Lung (tissue), 12 donors: ENCODE data around the gene CAMSAP2. TPM values are rescaled to one million over a fixed set of nuclear protein-coding genes. Genes with fewer than 3 reads are reported as not detected.

Source experiments
- ATAC-seq: fragments of 200-7000 bp; cut with Tn5 transposase; one replicate; pipeline ENCODE4 v1.9.1; 2020; ENCODE audit warnings: moderate number of reproducible peaks; ENCODE audit not compliant: insufficient read depth, low FRiP score
- DNase-seq, 3 donors: peaks; one replicate each; pipeline ENCODE4 v3.0.0-alpha.2; 2013 to 2017
- H3K27ac ChIP-seq, 2 donors: one replicate each; pipeline ENCODE4 v1.5.1; 2013; ENCODE audit warnings: mild to moderate bottlenecking in 2 of 2, moderate library complexity in 2 of 2, control low read depth in 1 of 2, inconsistent platforms in 1 of 2, low read depth in 1 of 2, low read length in 1 of 2
- H3K27me3 ChIP-seq, 3 donors: one replicate each; pipeline ENCODE4 v1.5.1; 2013; ENCODE audit warnings: low read length in 2 of 3; ENCODE audit not compliant: control insufficient read depth in 3 of 3, insufficient read depth in 3 of 3
- H3K36me3 ChIP-seq, 4 donors: one replicate each; pipeline ENCODE4 v1.5.1; 2013; ENCODE audit warnings: low read length in 4 of 4, mild to moderate bottlenecking in 1 of 4, moderate library complexity in 1 of 4; ENCODE audit not compliant: control insufficient read depth in 4 of 4, insufficient read depth in 4 of 4
- H3K4me1 ChIP-seq, 5 donors: one replicate each; pipeline ENCODE4 v1.5.1; 2013; ENCODE audit warnings: low read length in 5 of 5, mild to moderate bottlenecking in 2 of 5, moderate library complexity in 1 of 5; ENCODE audit not compliant: control insufficient read depth in 5 of 5, insufficient read depth in 5 of 5
- H3K4me3 ChIP-seq: one replicate; pipeline ENCODE4 v1.5.1; 2013; ENCODE audit warnings: mild to moderate bottlenecking, control low read depth, moderate library complexity
- H3K9ac ChIP-seq, 2 donors: one replicate each; pipeline ENCODE4 v1.5.1; 2013; ENCODE audit warnings: low read length in 2 of 2, control low read depth in 1 of 2; ENCODE audit not compliant: insufficient read depth in 1 of 2
- H3K9me3 ChIP-seq, 4 donors: one replicate each; pipeline ENCODE4 v1.5.1; 2013; ENCODE audit warnings: low read length in 3 of 4, mild to moderate bottlenecking in 1 of 4, moderate library complexity in 1 of 4; ENCODE audit not compliant: control insufficient read depth in 4 of 4, insufficient read depth in 3 of 4
- CTCF ChIP-seq: IDR thresholded peaks from 2 replicates; pipeline ENCODE4 v1.5.1; 2012; ENCODE audit warnings: mild to moderate bottlenecking; ENCODE audit errors: control extremely low read depth, extremely low read depth
- WGBS, 2 donors: extraction: QIAGEN DNeasy Blood & Tissue Kit; methylation state at CpG; one replicate each; pipeline ENCODE4 v1.1.7; 2013; 5-methylcytosine and 5-hydroxymethylcytosine counted together
- polyA plus RNA-seq, 2 donors: library from polyadenylated mRNA; stranded (reverse); fragments of 200-250 nt; gene quantifications; one replicate each; pipeline ENCODE4 v1.2.1, GENCODE V29; 2013
- total RNA-seq, 2 donors: library from RNA; depleted of rRNA in 1 of 2; stranded (reverse); fragments of >200 nt in 1 of 2; gene quantifications; one replicate each; pipeline ENCODE4 v1.2.1, GENCODE V29; 2014 to 2021
- donor health status: control.
- donor health status: control.
- donor health status: Bipolar disorder and iron deficiency.
- donor health status: healthy.
- donor health status: DM: yes; HTN: yes; CAD: no.

Gene CAMSAP2
- total and polyA plus RNA-seq, 4 donors = 8.0 to 51.8 (median 16.6) TPM

DNA sequence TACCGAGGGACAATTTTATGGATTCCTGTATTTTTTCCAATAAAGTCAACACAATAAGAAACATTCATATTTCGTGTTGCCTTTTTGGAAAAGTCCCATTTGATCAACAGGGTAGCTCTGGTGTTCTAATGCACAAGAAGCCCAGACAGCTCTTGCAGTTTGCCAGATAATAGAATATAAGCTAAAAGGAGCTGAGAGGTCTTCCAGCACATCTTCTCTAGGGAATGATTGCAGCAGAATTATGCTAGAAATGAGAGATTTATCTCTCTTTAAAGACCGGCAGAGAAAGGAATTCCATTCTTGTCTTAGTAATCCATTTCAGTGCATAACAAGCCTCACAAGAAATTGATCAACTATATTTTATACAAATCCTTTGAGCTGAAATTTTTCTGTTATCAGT is 44.0 kb upstream of the CAMSAP2 start:
- Histone ChIP-seq H3K27ac (no peak overlapping the region), H3K4me3 (no peak overlapping the region), H3K9ac (no peak overlapping the region), H3K27me3 (no peaks in the 10 kb centered on the region), H3K9me3 (no peaks in the 10 kb centered on the region), H3K36me3 (no peaks in the 10 kb centered on the region), H3K4me1 (no peaks in the 10 kb centered on the region)
- no peak for TF ChIP-seq CTCF
- ATAC-seq = no peak
- 64 to 83% methylated on average over 3 of the region's 3 CpGs for WGBS, 2 donors
- DNase-seq = no peak

DNA sequence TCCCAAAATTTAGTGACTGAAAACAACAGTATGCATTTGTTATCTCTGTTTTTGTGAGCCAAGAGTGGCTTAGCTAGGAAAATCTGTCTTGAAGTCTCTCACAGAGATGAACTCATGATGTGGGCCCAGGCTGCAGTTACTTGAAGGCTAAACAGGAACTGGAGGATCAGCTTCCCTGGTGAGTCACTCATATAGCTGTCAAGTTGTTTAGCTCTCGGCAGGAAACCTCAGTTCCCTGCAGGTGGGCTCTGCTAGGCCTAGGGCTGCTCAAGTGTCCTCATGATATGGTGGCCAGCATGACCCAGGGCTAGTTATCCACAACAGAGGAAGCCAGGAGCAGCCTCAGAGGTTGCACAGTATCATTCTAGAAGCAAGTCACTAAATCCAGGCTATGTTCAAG is 38.8 kb upstream of the CAMSAP2 start:
- no peak for ATAC-seq

GRCh38 chr1:200704986-200705500 is 33.6 kb upstream of the CAMSAP2 start:
- DNase-seq = no peak
- H3K9ac ChIP-seq = no peak overlapping the region
- no peak for ATAC-seq
- H3K27ac ChIP-seq = no peak overlapping the region
- no peak overlapping the region for H3K4me3 ChIP-seq
- H3K27me3 ChIP-seq = no peaks in the 10 kb centered on the region
- no peaks in the 10 kb centered on the region for H3K9me3 ChIP-seq
- no peaks in the 10 kb centered on the region for H3K4me1 ChIP-seq
- WGBS, 2 donors = 61 to 71% methylated on average over 3 of the region's 3 CpGs
- no peak for TF ChIP-seq CTCF
- no peaks in the 10 kb centered on the region for H3K36me3 ChIP-seq

More for the DNA sequence above, 38.8 kb upstream of the CAMSAP2 start:
- Histone ChIP-seq H3K9ac (no peak overlapping the region), H3K4me1 (no peaks in the 10 kb centered on the region), H3K36me3 (no peaks in the 10 kb centered on the region), H3K27me3 (no peaks in the 10 kb centered on the region), H3K27ac (no peak overlapping the region), H3K4me3 (no peak overlapping the region), H3K9me3 (no peaks in the 10 kb centered on the region)
- TF ChIP-seq CTCF = no peak
- peak in 1 of 3 donors; percentile 26 for DNase-seq
- WGBS, 2 donors = 47 to 58% methylated on average over 1 of the region's 1 CpG
